Measurements from ENCODE around the gene MB.

MB gene

DNA sequence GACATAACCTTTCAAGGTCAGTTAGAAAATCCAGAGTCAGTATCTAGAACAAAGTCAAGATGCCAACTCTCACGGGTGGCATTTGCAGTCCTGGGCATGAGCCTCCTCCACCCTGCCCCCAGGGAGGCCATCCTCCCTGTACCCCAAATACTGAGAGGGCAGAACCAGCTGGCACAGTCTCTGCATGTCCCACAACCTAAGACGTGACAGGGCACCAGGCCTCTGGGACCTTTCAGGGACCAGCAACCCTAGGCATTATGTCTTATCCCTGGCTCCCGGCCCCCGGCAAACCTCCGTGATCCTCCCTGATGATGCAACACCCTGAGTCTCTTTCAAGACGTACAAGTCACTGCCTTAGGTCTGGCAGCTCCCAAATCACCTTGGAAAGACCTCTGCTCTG lies 2.0 kb downstream of the MB start:
- DNase-seq (ENCODE audit: low spot score), result no peak

DNA sequence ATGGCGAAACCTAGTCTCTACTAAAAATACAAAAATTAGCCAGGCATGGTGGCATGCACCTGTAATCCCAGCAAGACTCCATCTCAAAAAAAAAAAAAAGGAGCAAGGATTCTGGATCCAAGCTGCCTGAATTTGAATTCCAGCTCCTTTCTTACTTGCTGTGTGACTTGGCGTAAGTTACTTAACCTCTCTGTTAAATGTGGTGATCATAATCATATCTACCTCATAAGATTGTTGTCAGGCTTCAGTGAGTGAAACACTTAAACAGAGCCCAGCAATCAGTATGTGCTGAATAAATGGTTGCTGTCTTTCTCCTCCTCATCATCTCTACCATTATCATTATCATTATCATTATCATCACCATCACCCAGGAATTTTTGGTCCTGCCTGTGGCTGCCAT lies 2.7 kb downstream of the MB start:
- DNase-seq (ENCODE audit: low spot score), result no peak

DNA sequence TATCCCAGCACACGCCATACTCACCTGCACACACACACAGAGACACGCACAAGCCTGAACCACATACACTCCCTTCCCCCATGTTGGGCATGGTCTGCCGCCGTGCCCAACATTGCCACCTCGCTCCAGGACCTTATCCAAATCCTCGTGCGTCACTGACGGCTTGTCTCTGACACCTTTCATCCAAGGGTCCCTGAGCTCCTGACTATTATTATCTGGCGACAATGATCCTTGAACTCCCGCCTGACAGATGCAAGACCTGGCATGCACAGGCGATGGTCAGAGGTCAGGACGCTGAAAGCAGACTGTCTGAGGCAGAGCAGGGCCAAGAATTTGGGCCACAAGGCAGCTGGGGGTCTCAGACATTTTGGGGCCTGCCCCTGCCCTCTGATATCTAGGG lies 4.2 kb downstream of the MB start:
- DNase-seq (ENCODE audit: low spot score), result no peak

DNA sequence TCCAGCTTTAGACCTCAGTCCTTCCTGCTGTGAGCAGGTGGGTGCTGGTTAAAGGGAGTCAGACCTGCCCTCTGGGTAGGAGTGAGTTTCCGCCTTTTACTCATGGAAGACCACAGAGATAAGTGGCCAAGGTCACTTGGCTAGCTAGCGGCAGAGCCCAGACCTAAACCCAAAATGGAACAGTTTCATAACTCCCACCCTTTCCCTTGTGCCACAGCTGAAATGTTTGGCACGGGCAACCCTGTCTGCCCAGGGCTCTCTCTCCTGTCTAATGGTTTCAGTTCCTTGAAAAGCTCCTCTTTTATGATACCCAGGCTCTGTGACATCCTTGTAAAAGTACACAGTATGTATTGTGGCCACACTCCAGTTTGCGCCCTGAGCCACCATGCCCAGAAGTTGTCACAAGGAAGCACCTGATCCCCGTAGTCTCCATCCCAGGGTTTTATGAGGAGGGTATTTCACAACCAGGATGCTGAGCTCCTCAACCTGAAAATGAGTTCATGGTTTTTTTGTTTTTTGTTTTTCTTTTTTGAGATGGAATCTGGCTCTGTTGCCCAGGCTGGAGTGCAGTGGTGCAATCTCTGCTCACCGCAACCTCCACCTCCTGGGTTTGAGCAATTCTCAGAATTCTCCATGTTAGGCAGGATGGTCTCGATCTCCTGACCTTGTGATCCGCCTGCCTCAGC lies 5.1 kb downstream of the MB start:
- no peak for DNase-seq (ENCODE audit: low spot score)

DNA sequence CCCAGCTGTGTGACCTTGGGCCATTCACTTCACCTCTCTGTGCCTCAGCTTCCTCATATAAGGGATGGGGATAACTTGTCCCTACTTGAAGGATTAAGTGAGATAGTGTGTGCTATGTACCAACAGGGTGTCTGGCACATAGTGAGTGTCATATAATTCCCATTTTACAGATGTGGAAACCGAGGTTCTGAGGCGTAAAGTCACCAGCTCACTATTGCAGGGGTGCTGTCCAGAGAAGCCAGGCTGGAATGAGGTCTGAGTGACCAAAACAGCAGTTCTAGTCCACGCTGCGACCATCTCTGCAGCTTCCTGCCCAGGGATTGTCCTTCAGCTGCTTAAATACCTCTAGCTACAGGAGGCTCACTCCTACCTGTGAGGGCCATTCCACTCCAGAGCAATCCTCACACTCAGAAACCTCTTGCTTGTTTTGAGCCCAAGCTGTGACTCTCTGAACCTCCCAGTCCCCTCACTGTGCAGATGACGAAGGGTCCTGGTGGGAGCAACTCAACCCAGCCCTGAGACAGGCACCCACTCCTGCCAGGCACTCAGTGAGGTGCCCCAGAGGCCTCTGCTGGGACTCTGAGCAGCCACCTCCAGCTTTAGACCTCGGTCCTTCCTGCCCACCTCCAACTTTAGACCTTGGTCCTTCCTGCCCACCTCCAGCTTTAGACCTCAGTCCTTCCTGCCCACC lies 5.8 kb downstream of the MB start:
- no peak for DNase-seq (ENCODE audit: low spot score)

DNA sequence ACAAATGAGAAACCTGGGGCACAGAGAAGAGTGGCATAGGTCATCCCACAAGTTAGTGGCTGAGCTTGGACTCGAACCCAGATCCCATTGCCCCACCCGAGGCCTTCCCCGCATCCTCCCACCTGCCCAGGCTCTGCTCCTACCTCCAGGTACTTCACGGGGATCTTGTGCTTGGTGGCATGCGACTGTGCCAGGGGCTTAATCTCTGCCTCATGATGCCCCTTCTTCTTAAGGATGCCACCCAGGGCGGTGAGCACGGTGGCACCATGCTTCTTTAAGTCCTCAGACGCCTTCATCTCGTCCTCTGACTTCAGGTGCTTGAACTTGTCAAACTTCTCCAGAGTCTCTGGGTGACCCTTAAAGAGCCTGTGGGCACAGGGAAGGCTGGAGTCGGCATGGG lies 6.4 kb downstream of the MB start:
- no peak for DNase-seq (ENCODE audit: low spot score)

DNA sequence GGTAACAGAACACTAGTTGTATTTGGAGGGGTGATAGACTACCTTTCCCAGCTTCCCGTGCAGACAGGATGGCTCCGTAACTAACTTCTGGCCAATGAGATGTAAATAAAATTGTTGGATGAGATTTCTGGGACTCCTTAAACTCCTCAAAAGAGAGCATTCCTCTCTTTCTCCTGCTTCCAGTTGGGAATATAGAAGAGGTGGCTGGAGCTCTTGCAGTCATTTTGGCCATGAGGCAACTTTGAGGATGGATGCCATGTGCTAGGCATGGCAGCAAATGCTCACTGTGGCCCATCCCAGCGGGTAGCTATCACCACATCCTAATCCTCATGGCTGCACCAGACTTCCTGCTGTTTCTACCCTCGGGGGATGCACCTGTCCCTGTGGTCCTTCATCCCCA lies 7.4 kb downstream of the MB start:
- no peak for DNase-seq (ENCODE audit: low spot score)

DNA sequence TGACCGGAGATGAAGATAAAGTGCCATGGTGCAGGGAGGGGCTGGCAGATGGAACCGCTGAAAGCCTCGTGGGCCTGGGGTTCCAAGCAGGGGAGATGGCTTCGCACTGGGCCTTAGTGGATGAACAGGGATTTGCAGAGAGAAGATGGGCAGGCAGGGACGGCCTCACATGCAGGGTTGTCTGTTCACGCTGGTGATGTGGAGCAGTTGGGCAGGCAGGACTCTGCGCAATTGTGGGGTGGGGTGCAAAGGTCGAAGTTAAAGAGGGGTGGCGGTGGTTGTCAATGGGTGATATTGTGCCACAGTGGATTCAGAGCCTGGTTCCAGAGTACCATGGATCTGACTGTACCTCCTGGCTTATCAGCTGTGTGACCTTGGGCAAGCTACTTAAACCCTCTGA lies 7.9 kb downstream of the MB start:
- no peak for DNase-seq (ENCODE audit: low spot score)

DNA sequence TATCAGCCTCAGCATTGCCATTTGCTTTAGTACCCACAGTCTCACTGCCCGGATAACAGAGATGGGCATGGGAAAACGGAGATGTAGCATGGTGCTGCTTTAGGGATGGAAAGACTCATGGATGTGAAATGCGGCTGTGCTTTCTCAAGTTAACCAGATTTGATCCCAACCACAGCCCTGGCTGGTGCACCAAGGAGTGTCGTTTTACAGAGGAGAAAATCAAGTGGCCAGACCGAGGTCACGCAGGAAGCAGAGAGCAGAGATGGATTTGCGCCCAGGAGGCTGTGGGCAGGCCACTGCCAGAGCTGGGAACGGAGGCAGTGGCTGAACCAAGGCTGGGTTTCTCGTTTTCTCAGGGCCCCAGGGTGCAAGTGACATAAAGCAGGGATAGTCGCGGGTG lies 9.0 kb downstream of the MB start:
- DNase-seq (ENCODE audit: low spot score), result no peak

DNA sequence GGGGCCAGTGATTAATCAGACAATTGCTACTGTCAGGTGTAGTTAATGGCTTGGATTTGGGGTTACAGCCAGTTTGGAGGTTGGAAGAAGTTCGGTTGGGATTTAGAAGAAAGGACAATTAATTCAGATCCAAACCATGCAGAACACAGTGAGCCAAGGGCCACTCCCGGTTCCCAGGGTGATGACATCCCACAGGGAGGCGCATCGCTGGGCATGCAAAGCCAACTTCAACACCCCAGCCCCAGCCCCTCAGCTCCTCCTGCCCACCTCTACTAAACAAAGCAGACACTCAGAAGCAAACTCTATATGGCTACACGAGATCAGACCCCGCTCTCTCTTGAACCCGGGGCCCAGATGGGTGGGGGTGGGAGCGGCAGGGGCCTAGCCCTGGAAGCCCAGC lies 10.2 kb downstream of the MB start:
- no peak for DNase-seq (ENCODE audit: low spot score)

DNA sequence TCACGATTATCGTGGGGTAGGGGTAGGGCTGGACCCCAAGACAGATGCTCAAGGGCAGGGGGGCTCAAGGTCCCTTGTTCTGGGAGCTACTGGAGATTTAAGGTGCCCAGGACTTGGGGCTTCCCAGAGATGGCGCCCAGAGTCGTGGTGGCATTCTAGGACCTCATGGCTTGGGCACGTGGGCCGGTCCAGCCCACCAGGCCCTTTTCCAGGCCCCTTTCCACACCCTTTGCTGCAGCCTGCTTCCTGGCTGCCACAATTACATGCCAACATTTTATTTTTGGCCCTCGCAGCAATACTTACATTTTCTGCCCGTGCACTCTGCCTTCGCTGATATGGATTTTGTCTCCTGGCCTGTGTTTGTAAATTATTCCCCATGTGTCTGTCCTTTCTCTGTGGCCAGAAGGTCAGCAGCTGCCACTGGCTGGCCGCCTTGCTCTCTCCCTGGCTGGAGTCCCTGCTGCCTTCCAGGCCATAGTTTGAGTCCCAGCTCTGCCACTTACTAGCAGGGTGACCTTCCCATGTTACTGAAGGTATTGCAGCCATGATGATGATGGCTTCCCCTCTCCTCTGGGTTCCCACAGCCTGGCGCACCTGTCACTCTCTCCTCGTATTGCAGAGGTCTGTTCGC lies 11.2 kb downstream of the MB start:
- no peak for DNase-seq (ENCODE audit: low spot score)

DNA sequence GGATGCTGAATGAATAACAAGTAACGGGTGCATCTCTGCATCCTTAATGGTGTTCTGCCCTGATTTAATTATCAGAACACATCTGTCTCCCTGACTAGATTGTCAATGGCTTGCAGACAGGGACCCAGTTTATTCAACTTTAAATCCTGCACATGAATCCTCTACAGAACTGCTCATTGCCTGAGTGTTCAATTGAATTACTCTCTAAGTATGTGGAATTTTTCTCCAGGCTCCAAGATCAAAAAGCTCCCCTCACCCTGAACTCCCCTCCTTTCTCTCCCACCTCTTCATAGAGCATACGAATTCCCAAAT lies 11.8 kb downstream of the MB start:
- DNase-seq (ENCODE audit: low spot score), result no peak

DNA sequence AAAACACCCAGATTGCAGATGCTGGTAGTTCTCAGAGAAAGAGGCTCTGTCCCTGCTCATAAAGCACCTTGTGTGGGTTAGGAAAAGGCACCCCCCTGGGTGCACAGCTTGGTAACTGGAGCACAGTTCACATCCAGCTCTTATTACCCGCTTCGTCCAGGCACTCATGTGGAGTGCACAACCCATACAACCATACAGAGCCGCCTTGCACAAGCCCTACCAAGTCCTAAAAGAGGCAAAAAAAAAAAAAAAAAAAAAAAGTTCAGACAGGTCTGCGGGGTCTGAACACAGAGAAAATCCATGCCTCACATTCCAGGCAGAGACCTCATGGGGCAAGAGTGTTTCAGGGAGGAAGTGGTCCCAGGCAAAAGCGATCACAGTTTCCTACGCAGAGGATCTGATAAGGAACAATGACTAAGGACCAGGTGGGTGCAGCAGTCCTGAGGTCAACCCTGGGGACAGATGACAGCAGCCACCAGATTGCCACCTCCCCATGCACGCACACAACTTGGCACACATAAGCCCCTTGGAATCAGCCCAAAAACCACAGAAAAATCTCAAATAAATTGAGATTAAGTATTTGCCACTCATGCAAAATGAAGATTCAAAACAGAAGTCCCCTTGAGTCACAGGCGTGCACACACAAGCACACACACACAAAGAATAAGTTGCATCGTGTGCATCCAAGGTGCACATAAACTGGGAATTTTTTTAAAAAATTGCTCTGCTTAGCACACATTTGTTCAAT lies 12.3 kb downstream of the MB start:
- no peak for DNase-seq (ENCODE audit: low spot score)

DNA sequence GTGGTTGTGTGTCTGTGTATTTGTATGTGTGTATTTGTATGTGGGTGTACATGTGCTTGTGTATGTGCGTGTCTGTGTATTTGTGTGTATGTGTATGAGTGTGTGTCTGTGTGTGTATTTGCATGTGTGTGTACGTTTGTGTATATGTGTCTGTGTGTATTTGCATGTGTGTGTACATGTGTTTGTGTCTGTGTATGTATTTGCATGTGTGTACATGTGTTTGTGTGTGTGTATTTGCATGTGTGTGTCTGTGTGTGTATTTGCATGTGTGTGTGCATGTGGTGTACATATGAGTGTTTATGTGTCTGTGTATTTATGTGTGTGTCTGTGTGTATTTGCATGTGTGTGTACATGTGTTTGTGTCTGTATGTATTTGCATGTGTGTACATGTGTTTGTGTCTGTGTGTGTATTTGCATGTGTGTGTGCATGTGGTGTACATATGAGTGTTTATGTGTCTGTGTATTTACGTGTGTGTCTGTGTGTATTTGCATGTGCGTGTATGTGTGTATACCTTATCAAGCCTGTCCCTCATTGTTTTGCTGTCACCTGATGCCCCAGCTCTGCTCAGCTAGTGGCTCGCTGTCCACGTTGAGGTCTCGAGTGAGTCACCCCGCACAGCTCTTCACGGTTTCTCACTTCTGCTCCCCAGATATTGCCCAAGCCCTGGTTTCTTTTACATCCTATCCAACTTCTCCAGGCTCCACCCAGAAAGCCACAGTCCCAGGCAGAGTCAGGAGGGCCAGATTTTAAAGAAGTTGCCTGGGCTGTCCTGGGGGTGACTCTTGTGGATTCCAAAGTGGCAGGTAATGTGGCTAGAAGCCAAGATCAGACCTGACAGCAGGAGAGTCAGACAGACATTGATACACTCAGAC lies 15.2 kb downstream of the MB start:
- no peak for DNase-seq (ENCODE audit: low spot score)

DNA sequence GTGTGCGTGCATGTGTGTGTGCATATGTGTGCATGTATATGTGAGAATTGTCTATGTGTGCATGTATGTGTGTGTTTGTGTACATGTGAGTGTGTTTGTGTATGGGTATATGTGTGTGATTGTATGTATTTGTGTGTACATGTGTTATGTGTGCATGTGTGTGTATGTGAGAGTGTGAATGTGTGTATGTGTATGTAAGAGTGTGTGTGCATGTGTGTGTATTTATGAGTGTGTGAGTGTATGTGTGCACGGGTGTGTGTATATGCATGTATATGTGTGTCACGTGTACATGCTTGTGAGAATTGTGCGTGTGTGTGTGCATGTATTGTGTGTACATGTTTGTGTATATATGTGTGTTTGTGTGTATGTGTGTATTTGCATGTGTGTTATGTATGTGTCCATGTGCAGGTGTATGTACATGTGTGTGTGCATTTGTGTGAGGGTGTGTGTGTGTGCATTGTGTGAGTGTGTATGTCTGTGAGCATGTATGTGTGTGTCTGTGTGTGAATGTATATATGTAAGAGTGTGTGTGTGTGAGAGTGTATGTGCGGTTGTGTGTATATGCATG lies 16.0 kb downstream of the MB start:
- DNase-seq (ENCODE audit: low spot score), result no peak

DNA sequence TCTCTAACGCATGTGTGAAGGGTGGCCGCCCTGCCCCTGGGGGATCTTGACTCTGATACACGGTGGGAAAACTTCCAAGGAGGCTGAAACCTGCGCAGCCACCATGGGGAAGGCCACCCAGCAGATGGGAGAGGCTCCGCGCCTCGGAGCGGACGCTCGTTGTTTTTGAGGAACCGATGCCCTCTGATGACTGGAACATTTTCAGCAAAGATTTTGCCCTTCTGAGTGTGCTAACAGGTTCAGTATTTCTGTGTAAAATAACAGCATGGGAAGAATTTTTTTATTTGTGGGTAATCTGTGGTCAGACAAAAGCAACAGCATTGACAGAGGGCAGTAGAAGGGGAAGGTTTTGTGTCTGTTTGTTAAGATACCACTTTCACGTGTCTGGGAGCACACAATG lies 16.7 kb downstream of the MB start:
- DNase-seq (ENCODE audit: low spot score), result no peak

DNA sequence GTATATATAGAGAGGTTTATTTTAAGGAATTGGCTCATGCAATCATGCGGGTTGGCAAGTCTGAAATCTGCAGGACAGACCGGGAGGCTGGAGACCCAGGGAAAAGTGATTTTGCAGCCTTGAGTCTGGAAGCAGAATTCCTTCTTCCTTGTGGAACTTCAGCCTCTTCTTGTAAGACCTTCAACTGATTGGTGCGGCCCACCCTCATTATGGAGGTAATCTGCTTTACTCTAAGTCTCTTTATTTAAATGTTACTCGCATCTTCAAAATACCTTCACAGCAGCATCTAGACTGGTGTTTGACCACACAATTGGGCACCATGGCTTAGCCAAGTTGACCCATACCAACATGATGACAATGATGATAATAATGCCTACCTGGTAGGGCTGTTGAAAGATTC lies 17.8 kb downstream of the MB start:
- DNase-seq (ENCODE audit: low spot score), result no peak

DNA sequence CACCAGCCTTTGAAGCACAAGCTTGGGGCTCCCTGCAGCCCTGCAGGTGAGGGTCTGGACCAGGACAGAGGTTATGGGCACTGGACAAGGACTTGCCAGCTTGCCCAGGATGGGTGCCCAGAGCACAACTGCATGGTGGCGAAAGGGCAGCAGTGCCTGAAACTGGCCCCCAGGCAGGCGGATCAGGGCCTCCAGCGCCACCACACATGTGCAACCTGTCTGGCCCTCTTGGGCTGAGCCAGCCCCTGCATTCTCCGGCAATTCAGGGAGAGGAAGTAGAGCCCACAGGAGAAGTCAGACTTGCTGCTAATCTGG lies 18.8 kb downstream of the MB start:
- DNase-seq (ENCODE audit: low spot score), result no peak

DNA sequence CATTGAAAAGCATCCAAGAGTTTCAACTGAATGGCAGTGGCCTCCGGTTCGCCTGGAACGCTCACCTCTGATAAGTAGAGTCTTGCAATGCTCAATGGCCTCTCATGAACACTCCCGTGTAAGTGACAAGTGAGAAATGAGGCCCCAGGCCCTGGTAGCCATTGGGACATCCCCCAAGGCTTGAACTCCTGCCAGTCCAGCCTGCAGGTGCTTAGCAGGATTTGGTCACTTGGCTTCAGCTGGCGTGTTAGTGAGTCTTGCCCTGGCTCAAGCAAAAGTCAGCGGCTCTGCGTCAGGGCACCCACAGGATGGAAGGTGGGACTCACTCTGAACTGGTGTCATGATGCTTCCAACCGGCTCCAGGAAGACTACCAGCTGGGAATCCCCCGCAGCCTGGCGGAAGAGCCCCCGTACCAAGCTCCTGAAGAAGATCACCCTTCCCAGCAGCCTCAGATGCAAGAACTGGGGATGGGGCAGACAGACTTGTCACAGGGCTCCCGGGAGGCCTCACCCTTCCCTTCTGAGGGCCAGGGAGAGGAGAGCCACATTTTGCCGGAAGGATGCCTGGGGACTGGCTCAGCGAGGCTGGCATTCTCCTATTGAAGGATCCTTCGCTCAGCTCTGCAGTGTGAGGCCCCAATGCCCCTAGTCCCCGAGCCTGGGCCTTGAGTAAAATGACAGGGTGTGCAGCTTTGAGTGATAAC lies 19.3 kb downstream of the MB start:
- no peak for DNase-seq (ENCODE audit: low spot score)

DNA sequence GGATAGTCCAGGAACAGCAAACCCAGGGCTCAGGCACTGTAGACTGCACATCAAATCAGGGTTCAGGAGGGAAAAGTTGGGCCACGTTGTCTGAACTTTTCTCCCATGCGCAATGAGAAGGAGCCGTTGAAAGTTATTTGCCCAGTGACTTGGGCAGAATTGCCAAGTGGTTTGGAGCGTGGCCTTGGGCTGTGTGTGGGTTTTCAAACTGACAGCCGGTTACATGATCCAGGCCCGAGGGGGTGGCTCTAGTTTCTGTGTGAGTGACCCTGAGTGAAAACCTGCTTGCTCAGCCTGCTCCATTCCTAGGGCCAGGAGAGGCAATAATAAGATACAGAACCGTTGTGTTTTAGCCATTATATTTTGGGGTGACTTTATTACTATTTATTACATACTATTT lies 20.3 kb downstream of the MB start:
- DNase-seq (ENCODE audit: low spot score), result no peak

DNA sequence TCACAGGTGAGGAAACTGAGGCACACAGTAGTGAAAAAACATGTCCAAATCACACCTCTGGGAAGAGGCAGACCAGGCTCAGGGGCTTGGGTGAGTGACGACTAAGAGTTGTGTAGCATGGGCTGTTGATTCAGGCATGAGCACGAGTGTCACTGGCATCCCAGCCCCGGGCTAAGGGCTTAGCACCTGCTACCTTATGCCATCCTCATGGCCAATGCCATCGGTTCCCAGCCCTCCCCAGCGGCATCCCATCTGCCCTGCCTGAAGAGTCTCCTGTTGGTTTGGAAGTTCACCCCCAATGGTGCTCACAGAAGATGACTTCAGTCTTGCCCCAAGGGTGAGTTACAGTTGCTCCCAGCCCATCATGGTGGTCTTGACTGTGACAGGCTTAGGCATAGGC lies 22.4 kb downstream of the MB start:
- DNase-seq (ENCODE audit: low spot score), result no peak
